NCI-H345 (cell line): ENCODE results near the gene PTPRN2.
"Not testable (repeated sequence)": the region's sequence is repeated elsewhere in the genome, so short reads cannot be mapped to it uniquely, and the experiment has no call there.

Source experiments
- DNase-seq: peaks from one replicate; lab custom pipeline; 2025; lab: John Stamatoyannopoulos, UW

The PTPRN2 gene

GRCh38 chr7:158550886-158551452 is 36.7 kb downstream of the PTPRN2 start:
- no peak for DNase-seq

- DNase-seq = no peak
Observed at GRCh38 chr7:158550394-158550700, 37.3 kb downstream of the PTPRN2 start.

GRCh38 chr7:158549616-158550393 is 37.8 kb downstream of the PTPRN2 start:
- no peak for DNase-seq

DNA sequence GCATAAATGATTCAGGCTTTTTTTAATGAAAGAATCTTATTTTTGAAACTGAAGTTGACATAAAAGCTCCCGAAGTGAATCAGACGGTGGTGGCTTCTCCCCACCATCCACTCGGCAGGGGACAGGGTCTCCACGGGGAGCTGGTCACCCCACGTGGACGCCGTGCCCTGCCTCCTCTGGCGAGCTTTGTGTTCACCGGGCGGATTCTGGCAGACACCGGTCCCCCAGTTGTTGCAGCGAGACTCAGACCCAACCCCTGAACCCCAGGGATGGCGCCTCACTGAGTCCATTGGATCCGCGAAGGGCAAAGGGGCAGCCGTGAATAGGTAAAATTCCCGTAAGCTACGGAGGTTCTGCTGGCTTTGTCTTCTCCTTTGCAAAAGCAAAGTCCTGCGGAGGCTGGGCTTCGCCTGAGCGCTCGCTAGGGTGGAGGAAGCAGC is 38.4 kb downstream of the PTPRN2 start:
- DNase-seq = peak; percentile 26

DNA sequence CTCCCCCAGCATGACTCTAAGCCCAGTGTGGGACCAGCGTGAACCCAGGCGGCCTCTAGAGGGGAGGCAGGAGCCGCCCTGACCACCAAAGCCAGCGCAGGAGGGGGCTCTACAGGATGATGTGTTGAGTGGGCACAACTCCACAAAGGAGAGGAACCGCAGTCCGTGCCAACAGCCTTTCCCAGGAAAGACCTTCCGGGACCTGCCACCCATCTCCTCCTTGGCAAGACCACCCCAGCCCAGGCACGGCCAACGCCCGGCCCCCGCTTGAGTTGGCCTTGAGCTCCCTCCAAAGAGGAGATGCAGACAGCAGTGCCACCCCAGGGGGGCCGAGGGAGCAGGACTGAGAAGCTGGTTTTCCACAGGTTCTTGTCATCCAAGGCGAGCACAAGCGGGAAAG is 38.9 kb downstream of the PTPRN2 start:
- no peak for DNase-seq

- no peak for DNase-seq
Observed at GRCh38 chr7:158547817-158548216, 39.8 kb downstream of the PTPRN2 start.

GRCh38 chr7:158546626-158547025 is 41.0 kb downstream of the PTPRN2 start:
- no peak for DNase-seq

DNA sequence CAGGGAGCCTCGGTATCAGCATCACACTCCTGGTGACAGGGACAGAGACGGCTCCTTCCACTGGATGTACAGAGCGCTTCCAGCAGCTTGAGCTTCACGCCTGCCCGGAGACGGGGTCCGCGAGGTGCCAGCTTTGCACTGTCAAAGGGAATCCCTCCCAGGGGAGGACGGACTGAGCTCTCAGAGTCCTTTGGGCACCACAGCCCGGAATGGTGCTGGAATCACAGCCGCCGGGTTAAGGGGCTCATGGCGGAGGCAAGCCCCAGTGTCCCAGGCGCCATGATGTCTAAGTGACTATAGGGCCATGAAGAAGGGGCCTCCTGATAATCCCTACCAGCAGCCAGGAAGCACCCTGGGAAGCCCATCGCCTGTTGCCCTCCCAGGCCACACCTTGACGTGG is 41.4 kb downstream of the PTPRN2 start:
- no peak for DNase-seq

DNA sequence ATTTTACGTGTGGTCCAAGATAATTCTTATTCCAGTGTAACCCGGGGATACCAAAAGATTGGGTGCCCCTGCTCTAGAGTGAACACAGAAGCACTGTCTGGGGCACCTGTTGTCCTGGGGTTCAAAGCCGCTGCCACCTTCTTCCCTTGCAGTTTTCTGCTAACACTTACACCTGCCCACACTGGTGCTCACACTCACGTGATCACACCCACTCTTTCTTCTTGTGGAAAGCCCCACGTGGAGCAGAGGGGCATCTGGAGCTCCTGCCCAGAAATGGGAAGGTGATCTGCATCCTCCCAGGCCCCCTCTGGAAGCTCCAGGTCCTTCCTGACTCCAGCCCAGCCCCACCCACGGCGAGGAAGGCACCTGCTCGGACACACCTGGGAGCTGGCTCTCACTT is 42.9 kb downstream of the PTPRN2 start:
- DNase-seq = no peak

DNA sequence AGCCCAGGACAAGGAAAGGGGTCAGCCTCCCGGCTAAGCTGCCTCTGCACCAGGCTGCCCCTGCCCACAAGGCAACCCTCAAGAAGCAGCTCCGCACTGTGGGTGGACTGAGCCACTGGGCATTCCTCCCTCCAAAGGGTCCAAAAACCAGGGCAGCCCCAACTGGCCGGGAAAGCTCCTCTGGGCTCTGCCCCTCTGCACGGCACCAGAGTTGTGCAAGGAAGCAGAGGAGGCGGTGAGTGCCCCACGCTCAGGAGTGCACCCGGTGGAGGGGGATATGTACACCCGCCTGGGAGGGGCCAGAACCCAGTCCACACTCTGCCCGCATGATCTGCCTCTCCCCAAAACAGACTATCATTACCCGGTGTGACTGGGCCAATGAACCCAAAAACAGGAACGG is 43.8 kb downstream of the PTPRN2 start:
- no peak for DNase-seq

GRCh38 chr7:158542651-158543566 is 44.7 kb downstream of the PTPRN2 start:
- no peak for DNase-seq

- no peak for DNase-seq
Observed at GRCh38 chr7:158541346-158542010, 46.1 kb downstream of the PTPRN2 start.

- DNase-seq = no peak
Observed at GRCh38 chr7:158539711-158540146, 47.9 kb downstream of the PTPRN2 start.

- DNase-seq = no peak
Observed at GRCh38 chr7:158538156-158538946, 49.3 kb downstream of the PTPRN2 start.

DNA sequence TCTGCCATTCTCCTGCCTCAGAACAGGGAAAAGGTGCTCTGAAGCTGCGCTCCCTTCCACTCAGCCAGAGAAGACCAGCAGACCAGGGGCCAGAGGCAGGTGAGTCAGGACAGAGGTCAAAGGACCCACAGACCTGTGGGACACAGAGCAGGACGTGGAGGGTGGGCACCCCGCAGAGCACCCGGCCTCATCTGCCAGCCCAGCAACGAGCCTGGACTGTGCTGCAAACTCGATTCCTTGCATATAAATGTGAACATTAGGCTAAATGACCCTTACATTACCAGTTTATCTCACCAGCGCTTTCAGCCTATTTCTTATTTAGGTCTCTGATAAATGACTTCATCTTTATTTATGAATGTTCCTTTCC is 50.1 kb downstream of the PTPRN2 start:
- no peak for DNase-seq

DNA sequence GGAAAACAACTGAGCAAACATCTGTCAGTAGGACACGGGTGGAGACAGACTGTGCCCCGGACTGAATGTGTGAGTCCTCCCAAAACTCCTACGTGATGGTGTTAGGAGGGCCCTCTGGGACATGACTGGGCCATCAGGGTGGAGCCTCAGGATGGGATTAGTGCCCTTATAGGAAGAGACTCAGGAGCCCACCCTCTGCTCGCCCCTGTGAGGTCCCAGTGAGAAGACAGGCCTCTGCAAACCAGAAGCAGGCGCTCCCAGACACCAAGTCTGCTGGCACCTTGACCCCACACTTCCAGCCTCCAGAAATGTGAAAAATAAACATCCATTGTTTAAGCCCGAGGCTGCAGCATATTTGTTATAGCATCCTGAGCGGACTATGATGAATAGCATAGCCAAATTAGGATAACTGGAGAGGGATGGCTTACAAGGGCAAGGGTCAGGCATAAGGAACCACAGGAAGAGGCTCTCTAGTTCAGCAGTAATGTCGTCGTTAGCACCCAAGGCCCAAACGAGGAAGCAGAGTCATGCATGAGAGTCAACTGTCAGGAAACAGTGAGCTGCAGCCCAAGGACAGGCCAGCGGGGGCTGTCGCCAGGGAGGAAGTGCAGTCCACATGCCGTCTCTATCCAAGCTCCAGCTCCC is 50.6 kb downstream of the PTPRN2 start:
- DNase-seq = no peak

DNA sequence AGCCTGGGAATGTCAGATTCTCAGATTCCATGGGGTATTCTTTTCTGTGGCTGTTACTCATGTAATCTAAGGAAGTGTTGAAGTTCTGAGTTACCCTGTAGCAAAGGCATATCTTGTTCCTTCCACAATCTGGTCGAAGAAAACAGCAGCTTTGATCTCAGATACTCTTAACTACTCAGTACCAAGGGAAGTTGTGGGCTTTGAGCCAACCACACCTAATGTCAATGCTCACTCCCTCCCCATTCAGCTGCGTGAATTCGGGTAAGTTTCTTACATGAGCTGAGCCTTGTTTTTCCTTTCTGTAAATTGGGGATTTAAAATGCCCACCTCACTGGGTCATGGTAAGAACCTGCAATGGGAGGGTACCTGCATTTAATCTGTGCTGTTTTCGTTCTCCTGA is 52.5 kb downstream of the PTPRN2 start:
- no peak for DNase-seq

DNA sequence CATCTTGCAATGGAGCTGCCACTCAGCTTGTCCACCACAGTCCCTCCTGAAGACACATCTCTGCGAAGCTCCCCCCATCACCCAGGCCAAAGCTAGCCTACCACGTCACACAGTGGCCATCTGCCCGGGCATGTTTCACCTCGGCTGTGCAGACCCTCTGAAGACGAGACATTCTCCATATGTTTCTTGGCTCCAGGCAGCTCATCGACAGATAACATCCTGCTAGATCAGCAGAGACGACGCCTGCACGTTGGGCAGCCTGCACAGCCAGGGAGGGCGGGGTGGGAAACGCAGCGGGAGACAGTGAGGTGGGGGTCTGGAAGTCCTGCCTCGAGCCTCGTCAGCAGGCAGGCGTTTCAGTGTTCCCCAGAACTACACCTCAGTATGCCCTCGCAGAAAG is 53.0 kb downstream of the PTPRN2 start:
- no peak for DNase-seq

DNA sequence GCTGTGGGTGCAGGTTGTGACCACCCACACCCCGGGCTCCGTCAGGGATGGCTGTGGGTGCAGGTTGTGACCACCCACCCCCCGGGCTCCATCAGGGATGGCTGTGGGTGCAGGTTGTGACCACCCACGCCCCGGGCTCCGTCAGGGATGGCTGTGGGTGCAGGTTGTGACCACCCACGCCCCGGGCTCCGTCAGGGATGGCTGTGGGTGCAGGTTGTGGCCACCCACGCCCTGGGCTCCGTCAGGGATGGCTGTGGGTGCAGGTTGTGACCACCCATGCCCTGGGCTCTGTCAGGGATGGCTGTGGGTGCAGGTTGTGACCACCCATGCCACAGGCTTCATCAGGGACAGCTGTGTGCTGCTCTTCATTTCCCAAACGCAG is 53.5 kb downstream of the PTPRN2 start:
- DNase-seq = not testable (repeated sequence)

GRCh38 chr7:158533386-158534133 is 54.1 kb downstream of the PTPRN2 start:
- no peak for DNase-seq
